Measurements from ENCODE around the gene CENPM. TPM values are rescaled to one million over a fixed set of nuclear protein-coding genes. Genes with fewer than 3 reads are reported as not detected.
A peak's percentile ranks its signal among the peaks of the same experiment; 100 is the strongest.

Gene CENPM
- total RNA-seq, 1 donor from 2014 or later: 1.5 TPM

DNA sequence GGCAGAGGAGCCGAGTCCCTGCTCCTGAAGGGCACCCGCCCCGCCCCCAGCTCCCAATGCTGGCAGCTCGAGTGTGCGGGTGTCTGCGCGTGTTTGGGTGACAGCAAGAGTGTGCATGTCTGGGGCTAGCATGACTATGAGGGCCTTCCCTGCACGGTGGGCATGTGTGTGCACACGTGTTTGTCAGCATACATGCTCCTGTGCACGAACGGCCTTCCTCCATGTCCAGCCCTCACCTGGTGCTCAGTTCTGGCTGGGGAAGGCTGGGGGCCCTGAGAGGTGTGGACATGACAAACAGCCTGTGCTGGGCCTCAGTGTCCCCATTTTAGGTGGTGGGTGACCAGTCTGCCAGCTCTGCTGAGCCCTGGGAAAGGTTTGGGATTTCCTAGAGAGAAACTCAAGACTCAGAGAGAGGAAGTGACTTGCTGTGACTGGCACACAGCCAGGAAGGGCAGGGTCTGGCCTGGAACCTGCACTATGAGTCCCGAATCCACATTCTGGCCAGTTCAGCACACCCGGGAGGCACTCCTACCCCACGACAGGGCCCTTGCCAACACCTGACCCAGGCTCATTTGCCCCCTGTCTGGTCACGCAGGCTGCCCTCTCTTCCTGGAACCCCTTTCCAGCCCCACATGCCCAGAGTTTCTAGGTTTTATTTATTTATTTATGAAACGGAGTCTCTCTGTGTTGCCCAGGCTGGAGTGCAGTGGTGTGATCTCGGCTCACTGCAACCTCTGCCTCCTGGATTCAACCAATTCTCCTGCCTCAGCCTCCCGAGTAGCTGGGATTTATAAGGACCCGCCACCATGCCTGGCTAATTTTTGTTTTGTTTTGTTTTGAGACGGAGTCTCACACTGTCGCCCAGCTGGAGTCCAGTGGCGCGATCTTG is 28.8 kb downstream of the CENPM start:
- DNase-seq (ENCODE audit: missing footprints) (peak; percentile 81), ATAC-seq (peak; percentile 8)
- intact Hi-C loops (cut with DNase I): loop anchor here (5.0 kb wide), 1 partner anchor 81 kb away; no protein-coding TSS in a partner anchor

DNA sequence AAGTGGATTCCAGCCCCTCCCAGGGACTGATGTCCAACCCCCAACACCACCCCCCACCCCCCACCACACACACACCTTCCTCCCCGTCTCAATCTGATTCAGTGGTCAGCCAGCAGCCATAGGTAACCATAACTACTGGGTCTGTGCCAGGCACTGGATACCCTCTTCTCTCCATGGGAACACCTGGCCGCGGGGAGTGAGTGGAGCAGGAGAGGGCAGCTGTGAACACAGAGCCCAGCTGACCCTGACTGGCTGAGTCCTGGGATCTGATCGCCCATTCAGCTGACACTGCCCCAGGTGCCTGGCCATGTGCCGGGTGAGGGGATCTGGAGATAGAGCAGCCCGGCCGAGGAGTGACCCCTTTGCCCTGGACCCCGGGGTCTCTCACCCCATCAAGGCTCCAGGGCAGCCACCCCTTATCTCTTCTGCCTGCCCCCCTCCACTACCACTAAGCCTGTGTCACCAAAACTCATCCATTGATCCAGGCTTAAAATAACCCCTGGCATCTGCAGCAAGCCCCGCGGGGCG is 29.5 kb downstream of the CENPM start:
- DNase-seq (ENCODE audit: missing footprints) (no peak), ATAC-seq (no peak)
- intact Hi-C loops (cut with DNase I): loop anchor here (5.0 kb wide), 1 partner anchor 80 kb away; no protein-coding TSS in a partner anchor

DNA sequence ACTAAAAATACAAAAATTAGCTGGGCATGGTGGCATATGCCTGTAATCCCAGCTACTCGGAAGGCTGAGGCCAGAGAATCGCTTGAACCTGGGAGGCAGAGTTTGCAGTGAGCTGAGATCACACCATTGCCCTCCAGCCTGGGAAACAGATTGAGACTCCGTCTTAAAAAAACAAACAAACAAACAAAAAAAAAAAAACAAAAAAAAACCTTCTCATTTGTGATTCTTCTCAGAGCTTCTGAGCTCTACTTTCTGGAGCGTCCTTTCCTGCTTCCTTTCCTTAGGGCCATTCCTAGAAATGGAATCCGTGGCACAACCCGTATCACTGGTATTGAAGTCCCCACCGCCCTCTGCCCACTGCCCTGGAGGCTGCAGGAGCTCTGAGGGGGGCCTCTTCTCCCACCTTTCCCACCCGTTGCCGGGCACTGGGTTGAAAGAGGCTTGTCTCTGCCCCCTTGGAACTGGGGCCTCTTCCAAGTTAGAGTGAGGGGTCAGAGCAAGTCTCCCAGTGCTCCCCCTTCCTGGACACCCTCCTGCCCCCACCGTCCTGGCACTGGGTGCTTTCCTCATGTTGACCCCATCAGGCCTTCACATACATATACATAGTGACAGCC is 30.1 kb downstream of the CENPM start:
- ATAC-seq: no peak
- intact Hi-C loops (cut with DNase I): loop anchor here (5.0 kb wide), 1 partner anchor 80 kb away; no protein-coding TSS in a partner anchor
- DNase-seq (ENCODE audit: missing footprints): no peak

DNA sequence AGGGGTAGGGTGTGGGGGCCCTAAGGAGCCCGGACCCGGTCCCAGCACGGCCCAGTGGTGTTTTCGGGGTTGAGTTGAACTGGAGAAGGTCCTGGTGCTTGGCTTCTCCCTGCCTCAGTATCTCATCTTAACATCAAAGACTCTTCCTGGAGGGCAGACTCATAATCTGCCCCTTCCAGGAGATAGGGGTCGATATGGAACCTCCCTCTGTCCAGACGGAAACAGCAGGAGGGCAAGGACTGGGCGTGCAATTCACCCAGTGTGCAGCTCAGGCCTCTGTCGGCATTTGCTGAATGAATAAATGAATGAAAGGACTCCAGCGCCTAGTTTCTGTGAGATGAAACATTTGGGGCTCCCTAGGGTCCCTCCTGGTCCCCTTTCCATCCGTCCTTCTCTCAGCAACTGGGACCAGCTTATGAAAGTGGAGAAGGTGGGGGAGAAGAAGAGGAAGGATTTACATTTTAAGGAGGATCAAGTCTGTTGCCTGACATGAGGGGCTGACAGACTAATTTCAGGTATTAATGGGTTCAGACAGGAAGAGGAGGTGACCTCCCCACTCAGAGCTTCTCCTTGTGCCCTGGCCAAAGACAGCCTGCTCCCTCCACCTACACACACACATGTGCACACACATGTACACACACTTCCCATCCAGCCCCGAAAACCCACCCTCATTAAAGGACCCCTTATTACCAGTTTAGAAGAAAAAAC is 31.0 kb downstream of the CENPM start:
- intact Hi-C loops (cut with DNase I): loop anchor here (5.0 kb wide), 1 partner anchor 79 kb away; no protein-coding TSS in a partner anchor
- ATAC-seq (no peak), DNase-seq (ENCODE audit: missing footprints) (no peak)

DNA sequence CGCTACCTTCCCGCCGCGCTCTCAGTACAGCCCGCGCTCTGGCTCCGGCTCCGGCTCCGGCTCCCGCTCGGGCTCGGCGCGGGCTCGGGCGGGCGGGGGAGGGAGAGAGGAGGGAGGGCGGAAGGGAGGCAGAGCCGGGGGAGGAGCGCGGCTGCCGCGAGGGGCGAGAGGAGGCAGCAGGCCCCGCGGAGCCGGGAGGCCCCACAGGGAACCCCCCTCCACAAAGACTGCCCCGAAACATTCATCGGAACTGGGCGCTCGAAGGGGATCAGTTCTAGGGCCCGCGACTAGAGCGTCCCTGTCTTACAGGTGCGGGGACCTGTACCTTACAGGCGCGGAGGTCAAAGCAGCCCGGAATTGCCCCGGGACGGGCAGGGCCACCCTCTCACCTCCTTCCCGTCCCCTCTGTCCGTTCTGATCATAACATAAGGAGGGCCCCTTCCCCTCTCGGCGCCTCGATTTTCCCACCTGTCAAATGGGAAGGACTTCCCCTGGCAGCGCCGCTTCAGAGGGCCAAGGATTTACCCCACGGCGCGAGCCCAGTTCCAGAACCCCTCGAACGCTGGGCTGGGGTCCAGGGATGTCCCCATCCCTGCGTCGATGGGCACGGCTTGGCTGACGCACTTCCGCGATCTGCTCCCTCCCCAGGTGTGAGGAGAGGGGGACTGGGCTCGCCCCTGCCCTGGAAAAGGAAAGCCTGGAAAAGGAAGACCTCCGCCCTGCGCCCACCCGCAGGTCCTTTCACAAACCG is 31.7 kb downstream of the CENPM start, which contains the start of gene SHISA8:
SHISA8 (minus strand) TSS at position 40 of the 751 bp plus-strand sequence. CDS start 407 bp downstream, outside the sequence.
- intact Hi-C loops (cut with DNase I): loop anchor here (5.0 kb wide), 1 partner anchor 78 kb away; no protein-coding TSS in a partner anchor
- no peak for ATAC-seq
- no peak for DNase-seq (ENCODE audit: missing footprints)

DNA sequence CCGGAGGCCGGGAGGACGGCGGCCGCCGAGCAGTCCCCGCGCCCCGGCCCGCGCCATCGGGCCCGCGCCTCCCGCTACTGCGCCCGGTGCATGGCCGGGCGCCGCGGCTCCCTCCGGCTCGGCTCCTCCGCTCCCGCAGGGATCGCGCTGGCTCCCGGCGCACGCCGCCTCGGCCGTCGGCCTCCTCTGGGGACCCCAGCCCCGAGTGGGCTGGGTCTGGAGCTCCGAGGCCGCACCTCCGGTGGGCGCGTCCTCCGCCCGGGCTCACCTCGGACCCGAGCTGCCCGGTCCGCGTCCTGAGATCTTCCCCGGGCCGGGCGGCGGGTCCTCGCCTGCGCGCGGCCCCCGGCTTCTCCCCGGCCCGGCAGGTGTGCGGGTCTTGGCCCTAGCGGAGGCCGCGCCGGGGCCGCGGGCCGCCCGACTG is 32.3 kb downstream of the CENPM start:
- ATAC-seq: no peak
- intact Hi-C loops (cut with DNase I): loop anchor here (5.0 kb wide), 1 partner anchor 77 kb away; no protein-coding TSS in a partner anchor
- no peak for DNase-seq (ENCODE audit: missing footprints)

DNA sequence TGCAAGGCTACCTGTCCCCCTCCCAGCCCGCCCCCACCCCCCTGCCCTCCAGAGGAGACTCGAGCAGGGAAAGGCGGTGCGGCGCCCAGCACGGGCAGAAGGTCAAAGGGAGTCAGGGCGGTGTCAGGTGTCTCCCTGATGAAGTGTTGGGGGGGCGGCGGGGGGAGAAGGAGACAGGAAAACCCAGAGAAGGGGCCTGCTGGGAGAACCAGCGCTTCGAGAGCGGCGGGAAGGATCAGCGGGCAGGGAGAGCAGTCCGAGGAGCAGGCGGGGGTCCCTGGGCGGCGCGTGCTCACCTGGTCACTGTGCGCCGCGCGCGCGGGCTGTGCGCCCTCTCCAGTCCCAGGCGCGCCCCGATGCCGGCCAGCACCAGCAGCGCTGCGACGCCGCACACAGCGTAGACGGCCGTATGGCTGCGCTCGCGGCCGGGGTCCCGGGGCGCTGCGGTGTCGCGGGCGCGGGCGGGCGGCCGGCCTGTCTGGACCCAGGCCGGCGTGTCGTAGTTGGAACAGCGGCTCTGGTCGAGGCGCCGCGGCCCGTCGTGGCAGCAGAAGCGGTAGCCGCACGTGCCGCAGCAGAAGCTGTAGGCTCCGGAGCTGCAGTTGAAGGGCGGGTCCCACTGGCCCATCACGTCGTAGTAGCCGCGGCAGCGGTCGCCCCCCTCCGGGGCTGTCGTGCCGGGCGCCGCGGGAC is 33.0 kb downstream of the CENPM start:
- ATAC-seq (no peak), DNase-seq (ENCODE audit: missing footprints) (no peak)
- intact Hi-C loops (cut with DNase I): no loop called here

DNA sequence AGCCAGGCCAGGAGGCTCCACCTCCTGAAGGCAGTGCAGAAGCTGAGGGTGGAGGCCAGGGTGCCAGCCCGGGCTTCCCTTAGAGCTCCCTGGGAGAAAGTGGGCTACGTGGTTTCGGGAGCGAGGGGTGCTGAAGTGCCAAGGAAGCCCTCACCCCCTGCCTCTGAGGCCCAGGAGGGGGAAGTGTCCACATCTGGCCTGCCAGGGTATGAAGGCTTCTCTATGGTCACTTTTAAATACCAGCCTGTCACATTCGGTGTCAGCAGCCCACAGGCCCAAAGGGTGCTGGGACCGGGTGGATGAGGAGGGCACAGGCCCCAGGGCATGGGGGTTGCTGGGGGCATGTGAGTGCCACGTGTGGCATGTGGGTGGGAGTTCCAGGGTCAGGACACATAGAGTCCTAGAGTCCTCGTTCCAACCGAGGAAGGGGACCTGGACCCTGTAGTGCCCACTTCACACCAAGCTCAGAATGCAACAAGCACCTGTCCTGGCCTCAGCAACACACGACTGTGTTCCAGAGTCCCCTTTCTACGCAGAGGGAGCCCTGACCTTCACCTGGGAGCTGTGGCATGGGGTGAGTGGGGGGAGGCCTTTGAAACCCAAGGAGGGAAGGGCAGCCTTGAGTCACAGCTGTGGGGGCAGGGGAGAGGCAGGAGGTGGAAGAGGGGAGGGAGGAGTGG is 33.8 kb downstream of the CENPM start:
- intact Hi-C loops (cut with DNase I): no loop called here
- no peak for ATAC-seq
- no peak for DNase-seq (ENCODE audit: missing footprints)

DNA sequence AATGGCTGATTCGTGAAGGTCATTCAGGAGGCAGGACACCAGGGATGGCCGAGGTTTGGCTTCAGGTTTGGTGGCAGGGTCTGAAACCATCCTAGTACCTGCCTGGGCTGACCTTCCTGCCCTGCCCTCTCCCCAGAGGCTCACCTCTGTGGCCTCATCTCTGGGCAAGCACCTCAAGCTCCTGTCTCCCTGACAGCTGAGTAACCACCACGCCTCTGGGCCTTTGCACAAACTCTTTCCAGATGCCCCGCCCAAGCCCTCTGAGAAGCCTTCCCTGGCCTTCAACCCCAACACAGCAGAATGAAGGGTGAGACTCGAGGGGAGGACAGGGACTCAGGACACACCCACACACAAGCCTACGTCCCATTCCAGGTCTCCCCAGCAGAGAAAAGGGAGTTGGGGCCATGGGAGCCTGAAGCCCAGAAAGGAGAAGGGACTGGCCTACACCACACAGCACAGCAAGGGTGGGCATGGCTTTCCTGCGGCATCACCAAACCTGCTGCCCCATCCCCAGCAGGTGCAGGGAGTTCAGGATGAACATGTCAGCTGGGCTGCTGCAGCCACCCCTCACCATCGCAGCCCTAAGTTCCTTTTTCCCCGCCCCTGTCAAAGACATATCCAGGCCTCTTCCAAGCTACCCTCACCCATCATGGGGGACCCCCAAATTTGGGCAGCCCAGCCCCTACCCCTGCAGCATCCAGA is 34.5 kb downstream of the CENPM start:
- ATAC-seq: no peak
- no peak for DNase-seq (ENCODE audit: missing footprints)
- intact Hi-C loops (cut with DNase I): no loop called here

DNA sequence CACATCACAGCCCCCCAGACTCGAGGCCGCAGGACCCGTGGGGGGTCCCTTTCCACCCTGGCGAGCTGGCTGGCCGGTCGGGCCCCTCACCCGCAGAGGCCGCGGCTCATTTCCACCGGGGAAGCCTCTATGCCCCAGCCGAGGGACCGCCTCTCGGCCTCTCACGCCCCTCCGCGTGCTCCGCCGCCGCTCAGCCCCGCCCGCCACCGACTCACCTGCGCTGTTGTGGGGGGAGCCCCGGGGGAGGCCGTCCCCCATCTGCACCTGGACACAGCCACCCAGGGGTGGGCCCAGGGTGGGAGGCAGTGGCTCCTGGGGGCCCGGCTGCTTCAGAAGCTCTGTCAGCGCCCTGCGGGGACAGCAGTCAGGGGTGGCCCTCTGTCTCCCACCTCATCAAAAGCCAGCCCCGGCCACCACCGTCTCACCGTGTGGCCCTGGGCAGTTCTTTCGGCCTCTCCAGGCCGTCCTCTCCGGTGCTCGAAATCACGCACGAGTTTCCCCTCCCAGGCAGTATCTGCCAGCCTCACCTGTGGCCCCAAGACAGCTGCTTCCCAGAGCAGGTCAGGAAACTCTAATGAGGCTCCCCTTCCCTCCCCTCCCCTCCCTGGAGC is 35.8 kb downstream of the CENPM start:
- DNase-seq (ENCODE audit: missing footprints) (peak; percentile 56), ATAC-seq (no peak)
- intact Hi-C loops (cut with DNase I): no loop called here

DNA sequence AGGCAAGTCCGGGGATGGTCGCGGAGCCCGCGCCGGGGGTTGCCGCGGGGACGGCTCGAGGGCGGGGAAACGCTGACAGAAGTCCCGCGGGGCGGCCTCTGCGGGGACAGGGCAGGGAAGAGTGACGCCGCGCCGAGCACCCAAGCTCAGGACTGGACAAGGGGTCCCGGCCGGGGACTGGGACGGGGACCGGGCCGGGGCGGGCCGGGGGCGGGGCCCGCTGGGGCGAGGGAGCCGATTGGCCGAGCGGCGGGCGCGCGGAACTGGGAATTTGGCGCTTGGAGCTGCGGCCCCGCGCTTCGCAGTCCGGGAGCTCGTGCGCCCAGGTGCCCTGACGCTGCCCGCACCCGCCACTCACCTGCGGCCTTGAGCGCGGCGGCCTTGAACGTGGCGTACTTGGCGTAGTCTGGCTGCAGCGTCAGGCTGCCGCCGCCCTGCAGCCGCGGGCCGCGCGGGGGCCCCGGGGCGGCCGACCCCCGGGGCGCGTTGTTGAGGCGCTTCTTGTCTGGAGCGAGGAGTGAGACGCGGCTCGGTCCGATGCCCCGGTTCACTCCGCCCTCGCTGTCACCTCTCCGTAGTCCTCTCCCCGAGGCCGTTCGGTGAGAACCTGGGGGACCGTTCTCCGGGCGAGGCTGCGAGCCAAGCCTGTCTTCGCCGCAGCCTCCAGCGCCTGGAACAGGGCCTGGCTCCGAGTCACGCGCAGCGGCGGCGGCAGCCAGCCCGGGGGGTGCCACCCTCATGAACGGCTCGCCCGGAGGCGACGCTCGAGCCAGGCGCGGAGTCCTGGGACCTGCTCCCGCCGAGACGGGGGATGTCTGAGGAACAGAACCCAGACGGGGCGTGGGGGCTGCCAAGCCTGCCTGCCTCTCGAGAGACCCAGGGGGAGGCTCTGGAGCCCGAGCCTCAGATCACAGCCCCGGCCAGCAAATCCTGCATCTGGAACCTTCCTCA is 36.6 kb downstream of the CENPM start:
- ATAC-seq: peak; percentile 57
- peak; percentile 69 for DNase-seq (ENCODE audit: missing footprints)
- intact Hi-C loops (cut with DNase I): no loop called here

DNA sequence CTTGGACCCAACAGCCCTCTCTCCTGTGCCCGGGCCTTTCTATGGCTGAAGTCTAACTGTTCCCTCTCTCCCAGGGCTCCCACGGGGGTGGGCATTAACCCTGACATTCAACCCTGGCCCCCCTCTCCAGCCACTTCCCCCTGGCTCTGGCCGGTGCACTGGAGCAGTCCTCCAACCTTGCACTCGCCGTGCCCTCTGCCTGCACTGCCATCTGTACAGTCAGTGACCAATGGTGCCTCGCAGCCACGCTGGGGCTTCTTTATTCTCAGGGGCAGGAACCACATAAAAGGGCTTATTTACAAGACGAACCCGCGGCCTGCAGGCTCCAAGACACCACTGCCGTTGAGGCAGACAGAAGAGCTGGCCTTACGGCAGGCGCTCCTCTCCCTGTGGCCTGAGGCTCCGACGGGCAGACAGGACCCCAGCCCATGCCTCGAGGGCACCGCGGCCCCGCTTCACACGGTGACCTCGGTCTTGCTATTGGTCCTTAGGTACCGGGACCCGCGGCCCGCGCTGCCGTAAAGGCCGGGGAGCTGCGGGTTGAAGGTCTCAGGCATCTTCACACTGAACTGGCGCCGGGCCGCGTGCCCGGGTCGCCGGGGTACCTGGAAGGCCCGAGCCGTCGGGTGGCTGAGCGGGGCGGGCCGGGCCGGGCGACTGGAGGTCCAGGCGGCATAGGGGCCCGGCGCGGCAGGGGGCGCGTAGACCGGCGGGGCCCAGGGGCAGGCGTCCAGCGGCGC is 37.5 kb downstream of the CENPM start:
- intact Hi-C loops (cut with DNase I): no loop called here
- ATAC-seq: no peak
- peak; percentile 56 for DNase-seq (ENCODE audit: missing footprints)

DNA sequence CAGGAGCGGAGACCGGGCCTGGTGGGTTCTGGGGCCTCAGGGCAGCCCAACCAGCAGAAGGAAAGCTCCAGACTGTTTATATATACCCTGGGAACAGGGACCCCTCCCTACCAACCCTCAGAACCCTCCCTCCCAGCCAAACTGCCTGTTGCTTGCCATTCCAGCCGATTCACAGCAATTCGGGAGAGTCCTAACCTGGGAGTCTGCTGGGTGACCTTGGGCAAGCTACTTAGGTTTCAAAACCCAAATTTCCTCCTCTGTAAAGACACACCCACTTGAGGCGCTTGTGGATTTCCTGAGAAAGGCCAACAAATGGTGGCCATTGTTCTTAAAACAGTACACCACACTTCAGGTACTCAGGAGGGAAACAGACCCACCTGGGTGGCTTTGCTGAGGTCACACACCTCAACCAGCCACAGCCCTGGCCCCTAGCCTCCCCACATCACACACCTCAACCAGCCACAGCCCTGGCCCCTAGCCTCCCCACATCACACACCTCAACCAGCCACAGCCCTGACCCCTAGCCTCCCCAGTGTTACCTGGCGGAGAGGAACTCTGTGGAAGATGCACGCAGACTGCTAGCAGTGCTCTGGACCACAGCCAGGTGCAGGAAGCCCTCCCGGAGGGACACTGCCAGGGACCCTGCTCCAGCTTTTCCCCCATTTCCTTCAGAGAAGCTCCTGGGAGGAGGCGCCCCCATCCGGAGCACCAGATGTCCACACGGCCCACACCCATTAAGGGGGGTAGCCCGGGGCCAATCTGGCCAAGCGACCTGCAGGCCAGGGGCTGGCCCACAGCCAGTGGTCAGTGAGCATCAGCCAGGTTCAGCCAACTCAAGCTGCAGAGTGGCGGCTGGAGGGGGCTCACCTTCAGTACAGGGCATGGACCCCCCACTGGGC is 38.3 kb downstream of the CENPM start:
- intact Hi-C loops (cut with DNase I): no loop called here
- ATAC-seq (no peak), DNase-seq (ENCODE audit: missing footprints) (peak; percentile 68)

Data from Right ventricle myocardium inferior (tissue), 1 donor.